Measurements from ENCODE around the gene MUC13. TPM values are rescaled to one million over a fixed set of nuclear protein-coding genes. Genes with fewer than 3 reads are reported as not detected.
A peak's percentile ranks its signal among the peaks of the same experiment; 100 is the strongest.

The MUC13 gene
- total RNA-seq, 1 experiment from 2014 or later = not detected

DNA sequence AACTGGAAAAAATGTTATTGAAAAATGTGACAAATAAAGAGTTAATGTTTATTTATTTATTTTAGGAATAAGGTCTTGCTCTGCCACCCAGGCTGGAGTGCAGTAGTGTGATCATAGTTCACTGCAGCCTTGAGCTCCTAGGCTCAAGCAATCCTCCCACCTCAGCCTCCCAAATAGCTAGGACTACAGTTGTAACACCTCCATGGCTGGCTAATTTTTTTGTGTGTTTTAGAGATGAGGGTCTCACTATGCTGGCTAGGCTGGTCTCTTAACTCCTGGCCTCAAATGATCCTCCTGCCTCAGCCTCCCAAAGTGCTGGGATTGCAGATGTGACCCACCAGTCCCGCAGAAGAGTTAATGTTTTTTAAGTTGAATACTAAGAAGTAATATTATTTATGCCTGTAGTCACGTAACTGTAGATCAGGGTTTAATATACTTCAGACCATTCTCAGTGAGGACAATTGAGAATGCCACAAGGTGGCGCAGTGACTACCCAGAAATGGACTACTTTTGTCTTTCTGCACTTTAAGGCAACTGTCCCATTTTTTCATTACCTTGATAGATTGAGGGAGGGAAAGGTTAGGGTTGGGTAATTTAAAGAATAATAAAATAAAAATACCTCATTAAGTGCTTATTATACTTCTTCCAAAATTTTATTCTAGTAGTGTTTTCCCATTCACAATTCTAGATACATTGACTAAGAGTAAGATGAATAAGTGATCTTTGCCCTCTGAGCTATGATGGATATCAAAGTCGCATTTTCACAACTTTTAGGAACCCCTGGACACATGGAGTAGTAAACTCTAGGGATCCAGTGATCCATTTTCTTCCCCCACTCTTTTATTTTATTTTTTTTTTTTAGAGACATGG is 6.0 kb downstream of the MUC13 start:
- H3K4me3 ChIP-seq (ENCODE audit: insufficient read depth, low read depth, low read length) = no peak overlapping the region
- DNase-seq = peak; percentile 36
- H3K27me3 ChIP-seq (ENCODE audit: control insufficient read depth, insufficient read depth, low read length) = no peaks in the 10 kb centered on the region
- H3K36me3 ChIP-seq (replicated peaks; ENCODE audit: control insufficient read depth, insufficient read depth, low read length) = no peaks in the 10 kb centered on the region

GRCh38 chr3:124927574-124928045 is 6.9 kb downstream of the MUC13 start:
- H3K4me3 ChIP-seq (ENCODE audit: insufficient read depth, low read depth, low read length) = no peak overlapping the region
- DNase-seq = no peak

GRCh38 chr3:124926426-124927101 is 8.0 kb downstream of the MUC13 start:
- Histone ChIP-seq H3K36me3 (replicated peaks; ENCODE audit: control insufficient read depth, insufficient read depth, low read length) (no peaks in the 10 kb centered on the region), H3K27me3 (ENCODE audit: control insufficient read depth, insufficient read depth, low read length) (no peaks in the 10 kb centered on the region), H3K4me3 (ENCODE audit: insufficient read depth, low read depth, low read length) (no peak overlapping the region)
- no peak for DNase-seq

More at GRCh38 chr3:124927574-124928045, 6.9 kb downstream of the MUC13 start:
- Histone ChIP-seq H3K36me3 (replicated peaks; ENCODE audit: control insufficient read depth, insufficient read depth, low read length) (no peaks in the 10 kb centered on the region), H3K27me3 (ENCODE audit: control insufficient read depth, insufficient read depth, low read length) (no peaks in the 10 kb centered on the region)

GRCh38 chr3:124924741-124925140 is 9.8 kb downstream of the MUC13 start:
- Histone ChIP-seq H3K4me3 (ENCODE audit: insufficient read depth, low read depth, low read length) (no peak overlapping the region), H3K27me3 (ENCODE audit: control insufficient read depth, insufficient read depth, low read length) (no peaks in the 10 kb centered on the region), H3K36me3 (replicated peaks; ENCODE audit: control insufficient read depth, insufficient read depth, low read length) (no peaks in the 10 kb centered on the region)
- no peak for DNase-seq

- H3K36me3 ChIP-seq (replicated peaks; ENCODE audit: control insufficient read depth, insufficient read depth, low read length) = no peaks in the 10 kb centered on the region
- H3K27me3 ChIP-seq (ENCODE audit: control insufficient read depth, insufficient read depth, low read length) = no peaks in the 10 kb centered on the region
- no peak overlapping the region for H3K4me3 ChIP-seq (ENCODE audit: insufficient read depth, low read depth, low read length)
- DNase-seq = peak; percentile 41
These were observed 10.7 kb downstream of the MUC13 start for GRCh38 chr3:124923833-124924232.

DNA sequence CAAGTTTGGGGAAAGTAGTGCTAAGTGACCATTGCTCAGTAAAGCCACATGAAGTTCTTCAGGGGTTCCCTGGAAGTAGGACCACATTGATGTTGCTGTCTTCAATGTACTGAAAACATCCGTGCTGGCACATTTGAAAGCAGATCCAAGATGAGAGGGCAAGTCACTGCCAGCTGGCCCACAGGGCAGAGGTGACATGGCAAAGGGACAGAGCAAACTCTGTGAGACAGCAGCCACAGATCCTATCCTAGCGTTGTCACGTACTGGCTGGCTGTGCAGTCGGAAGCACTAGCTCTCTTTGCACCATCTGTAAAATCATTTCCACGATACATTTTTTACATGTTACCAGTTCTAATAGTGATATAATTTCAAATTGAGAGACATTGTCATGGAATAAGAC is 13.8 kb downstream of the MUC13 start:
- no peaks in the 10 kb centered on the region for H3K36me3 ChIP-seq (replicated peaks; ENCODE audit: control insufficient read depth, insufficient read depth, low read length)

DNA sequence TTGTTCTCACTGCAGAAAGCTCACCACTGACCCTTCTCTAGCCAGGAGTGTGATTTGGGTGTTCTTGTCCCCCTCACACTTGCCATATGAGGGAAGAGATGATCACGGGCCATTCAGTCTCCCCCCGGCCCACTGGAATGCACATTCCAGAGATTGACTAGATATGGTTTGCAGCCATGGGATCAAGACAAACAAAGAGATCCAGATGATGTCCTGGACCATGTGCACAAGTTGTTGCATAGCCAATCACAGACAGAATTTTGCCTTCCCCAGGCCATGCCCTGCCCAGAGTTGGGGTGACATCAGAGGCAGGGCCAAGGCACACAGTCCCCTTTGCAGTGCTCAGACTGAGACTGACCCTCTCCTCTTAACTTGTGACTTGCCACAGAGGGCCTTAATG is 14.8 kb downstream of the MUC13 start:
- H3K36me3 ChIP-seq (replicated peaks; ENCODE audit: control insufficient read depth, insufficient read depth, low read length) = no peaks in the 10 kb centered on the region
- no peaks in the 10 kb centered on the region for H3K27me3 ChIP-seq (ENCODE audit: control insufficient read depth, insufficient read depth, low read length)
- H3K4me3 ChIP-seq (ENCODE audit: insufficient read depth, low read depth, low read length) = no peak overlapping the region
- DNase-seq = no peak

More for the DNA sequence above, 13.8 kb downstream of the MUC13 start:
- Histone ChIP-seq H3K27me3 (ENCODE audit: control insufficient read depth, insufficient read depth, low read length) (no peaks in the 10 kb centered on the region), H3K4me3 (ENCODE audit: insufficient read depth, low read depth, low read length) (no peak overlapping the region)
- no peak for DNase-seq

- H3K27me3 ChIP-seq (ENCODE audit: control insufficient read depth, insufficient read depth, low read length) = no peaks in the 10 kb centered on the region
- no peak overlapping the region for H3K4me3 ChIP-seq (ENCODE audit: insufficient read depth, low read depth, low read length)
- H3K36me3 ChIP-seq (replicated peaks; ENCODE audit: control insufficient read depth, insufficient read depth, low read length) = no peaks in the 10 kb centered on the region
- DNase-seq = no peak
These were observed 16.0 kb downstream of the MUC13 start for GRCh38 chr3:124918524-124918923.

DNA sequence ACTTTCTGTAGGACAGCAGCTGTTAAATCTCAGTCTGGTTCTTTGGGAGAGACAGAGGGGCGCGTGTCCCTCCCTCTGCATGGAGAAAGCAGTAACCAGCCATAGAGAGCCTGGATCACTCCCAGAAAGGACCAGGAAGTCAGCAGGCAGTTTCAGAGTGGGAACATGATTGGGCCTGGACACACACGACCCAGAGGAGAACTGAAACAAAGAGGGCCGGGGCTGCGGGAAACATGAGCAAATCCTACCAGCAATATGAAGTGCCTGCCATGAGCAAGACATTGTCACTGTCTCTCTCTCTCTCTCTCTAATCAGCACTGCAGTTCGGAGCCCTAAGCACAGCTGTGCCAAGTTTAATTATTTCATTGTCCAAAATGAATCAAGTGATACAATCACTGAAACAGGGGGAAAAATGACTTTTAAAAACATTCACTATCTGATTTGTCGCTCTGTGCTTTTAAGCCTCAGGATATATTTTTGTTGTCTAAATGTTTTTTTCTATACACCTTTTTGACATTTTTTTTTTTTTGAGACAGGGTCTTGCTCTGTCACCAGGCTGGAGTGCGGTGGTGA is 17.6 kb downstream of the MUC13 start:
- DNase-seq = no peak
- no peaks in the 10 kb centered on the region for H3K27me3 ChIP-seq (ENCODE audit: control insufficient read depth, insufficient read depth, low read length)
- H3K4me3 ChIP-seq (ENCODE audit: insufficient read depth, low read depth, low read length) = no peak overlapping the region

GRCh38 chr3:124915254-124915653 is 19.3 kb downstream of the MUC13 start:
- Histone ChIP-seq H3K27me3 (ENCODE audit: control insufficient read depth, insufficient read depth, low read length) (no peaks in the 10 kb centered on the region), H3K4me3 (ENCODE audit: insufficient read depth, low read depth, low read length) (no peak overlapping the region)
- no peak for DNase-seq

More for the DNA sequence above, 17.6 kb downstream of the MUC13 start:
- H3K36me3 ChIP-seq (replicated peaks; ENCODE audit: control insufficient read depth, insufficient read depth, low read length) = no peaks in the 10 kb centered on the region

GRCh38 chr3:124907957-124908356 is 26.6 kb downstream of the MUC13 start:
- no peaks in the 10 kb centered on the region for H3K36me3 ChIP-seq (replicated peaks; ENCODE audit: control insufficient read depth, insufficient read depth, low read length)
- H3K4me3 ChIP-seq (ENCODE audit: insufficient read depth, low read depth, low read length) = no peak overlapping the region
- no peaks in the 10 kb centered on the region for H3K27me3 ChIP-seq (ENCODE audit: control insufficient read depth, insufficient read depth, low read length)
- peak; percentile 58 for DNase-seq

More at GRCh38 chr3:124915254-124915653, 19.3 kb downstream of the MUC13 start:
- H3K36me3 ChIP-seq (replicated peaks; ENCODE audit: control insufficient read depth, insufficient read depth, low read length) = no peaks in the 10 kb centered on the region

- H3K4me3 ChIP-seq (ENCODE audit: insufficient read depth, low read depth, low read length) = no peak overlapping the region
- DNase-seq = no peak
- no peaks in the 10 kb centered on the region for H3K27me3 ChIP-seq (ENCODE audit: control insufficient read depth, insufficient read depth, low read length)
- H3K36me3 ChIP-seq (replicated peaks; ENCODE audit: control insufficient read depth, insufficient read depth, low read length) = no peaks in the 10 kb centered on the region
These were observed 29.6 kb downstream of the MUC13 start for GRCh38 chr3:124904835-124905492.

DNA sequence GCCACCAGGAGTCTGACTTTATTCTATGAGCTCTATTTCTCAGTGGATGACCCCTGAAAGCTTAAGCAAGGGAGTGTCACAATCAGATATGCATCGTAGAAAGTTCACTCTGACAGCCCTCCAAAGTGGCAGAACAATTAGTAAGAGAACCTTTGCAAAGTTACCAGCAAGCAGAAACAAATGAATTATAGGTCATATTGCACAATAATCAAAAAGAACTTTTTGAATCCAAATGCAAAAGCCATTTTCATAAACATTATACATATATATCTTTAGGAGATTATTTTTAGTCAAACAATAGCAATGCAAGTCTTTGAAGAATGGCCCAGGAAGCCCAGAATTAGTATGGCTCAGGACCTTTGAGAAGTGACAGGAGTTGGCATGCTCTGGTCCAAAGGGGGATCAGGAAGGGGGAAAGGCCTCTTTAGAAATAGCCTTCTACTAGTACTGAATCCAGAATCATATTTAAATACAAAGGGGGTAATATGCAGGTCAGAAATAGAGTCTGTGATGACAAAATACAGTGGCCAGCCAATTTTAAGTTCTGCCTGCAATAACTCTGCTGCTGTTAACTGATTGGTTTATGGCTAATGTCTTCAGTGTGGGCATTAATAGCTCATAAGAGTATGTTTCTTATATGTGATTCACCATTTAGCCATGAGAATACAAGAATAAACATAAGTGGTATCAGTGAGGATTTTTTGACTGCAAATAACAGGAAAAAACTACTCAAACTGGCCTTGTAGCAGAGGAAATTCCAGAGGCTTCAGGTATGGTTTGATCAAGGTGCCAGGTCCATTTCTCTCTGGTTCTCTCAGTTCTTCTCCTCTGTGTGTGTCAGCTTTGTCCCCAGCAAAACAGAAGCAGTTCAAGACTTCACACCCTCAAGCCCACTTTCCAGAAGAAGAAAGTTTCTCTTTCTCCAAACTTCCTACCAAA is 30.4 kb downstream of the MUC13 start:
- Histone ChIP-seq H3K27me3 (ENCODE audit: control insufficient read depth, insufficient read depth, low read length) (no peaks in the 10 kb centered on the region), H3K4me3 (ENCODE audit: insufficient read depth, low read depth, low read length) (no peak overlapping the region), H3K36me3 (replicated peaks; ENCODE audit: control insufficient read depth, insufficient read depth, low read length) (no peaks in the 10 kb centered on the region)
- no peak for DNase-seq
